HepG2 (cell line): ENCODE results near the gene CDC42EP4. TPM values are rescaled to one million over a fixed set of nuclear protein-coding genes. Genes with fewer than 3 reads are reported as not detected.

Experiments used
- FOXO4 ChIP-seq: sonication (generic); formaldehyde crosslinking; conservative IDR thresholded peaks from 2 replicates; pipeline ENCODE4 v1.8.1; 2023; ENCODE audit warnings: missing genetic modification reagents
- HMG20A ChIP-seq: IDR thresholded peaks from 2 replicates; pipeline ENCODE4 v1.6.1; 2016; ENCODE audit warnings: borderline replicate concordance
- MAX ChIP-seq: IDR thresholded peaks from 2 replicates; pipeline ENCODE4 v1.6.1; 2012; ENCODE audit warnings: inconsistent platforms
- NCOR1 ChIP-seq: fragments of 200-600 bp; sonication (generic); IDR thresholded peaks from 2 replicates; pipeline ENCODE4 v1.7.0; 2017; ENCODE audit warnings: antibody characterized with exemption, low read length, borderline replicate concordance
- PHF21A ChIP-seq: sonication (generic); formaldehyde crosslinking; IDR thresholded peaks from 2 replicates; pipeline ENCODE4 v1.5.0; 2020; ENCODE audit warnings: mild to moderate bottlenecking, missing genetic modification reagents
- PRDM15 ChIP-seq: sonication (generic); formaldehyde crosslinking; IDR thresholded peaks from 2 replicates; pipeline ENCODE4 v1.4.0; 2020; ENCODE audit warnings: missing genetic modification reagents
- SAP130 ChIP-seq: IDR thresholded peaks from 2 replicates; pipeline ENCODE4 v1.6.1; 2016; ENCODE audit warnings: low read depth
- SNAPC2 ChIP-seq: sonication (generic); formaldehyde crosslinking; IDR thresholded peaks from 2 replicates; pipeline ENCODE4 v1.8.1; 2022; ENCODE audit warnings: mild to moderate bottlenecking, missing genetic modification reagents
- SNAPC5 ChIP-seq: sonication (generic); formaldehyde crosslinking; IDR thresholded peaks from 2 replicates; pipeline ENCODE4 v1.8.1; 2023; ENCODE audit warnings: mild to moderate bottlenecking, missing genetic modification reagents, borderline replicate concordance
- TFE3 ChIP-seq: IDR thresholded peaks from 2 replicates; pipeline ENCODE4 v1.6.1; 2016
- ZBTB34 ChIP-seq: sonication (generic); formaldehyde crosslinking; IDR thresholded peaks from 2 replicates; pipeline ENCODE4 v1.8.0; 2022; ENCODE audit warnings: mild to moderate bottlenecking, missing genetic modification reagents
- ZBTB46 ChIP-seq: sonication (generic); formaldehyde crosslinking; IDR thresholded peaks from 2 replicates; pipeline ENCODE4 v1.4.0; 2020; ENCODE audit warnings: mild to moderate bottlenecking, missing genetic modification reagents, borderline replicate concordance
- ZMYM3 ChIP-seq: sonication (generic); formaldehyde crosslinking; IDR thresholded peaks from 2 replicates; pipeline ENCODE4 v1.5.1; 2020; ENCODE audit warnings: mild to moderate bottlenecking, missing genetic modification reagents
- ZSCAN25 ChIP-seq: sonication (generic); formaldehyde crosslinking; IDR thresholded peaks from 2 replicates; pipeline ENCODE4 v1.8.0; 2022; ENCODE audit warnings: mild to moderate bottlenecking, missing genetic modification reagents
- ZSCAN9 ChIP-seq: IDR thresholded peaks from 2 replicates; pipeline ENCODE4 v1.6.1; 2016; ENCODE audit warnings: borderline replicate concordance
- polyA plus RNA-seq, 8 experiments: library from polyadenylated mRNA; depleted of rRNA in 3 of 8; stranded (reverse) in 7 of 8; unstranded in 1 of 8; fragments of >200 nt; fragmentation: Illumina TruSeq in 4 of 8; extraction: Trizol in 4 of 8; gene quantifications; 2 replicates each; pipeline versions ENCODE4 v1.2.1 to v1.2.3, GENCODE V29; 2011 to 2016; ENCODE audit warnings: low read depth in 4 of 8, missing spikeins in 1 of 8, mixed read lengths in 1 of 8; ENCODE audit not compliant: insufficient read depth in 1 of 8
- total RNA-seq, 5 experiments: library from RNA; depleted of rRNA; stranded (reverse); fragments of >200 nt; fragmentation: Illumina TruSeq; extraction: Trizol; gene quantifications; 2 replicates each; pipeline ENCODE4 v1.2.3, GENCODE V29; 2016; ENCODE audit warnings: low read depth in 1 of 5

Gene CDC42EP4
- total and polyA plus RNA-seq, 2 of the 13 experiments (the other 11 are each of a cell fraction or from before 2014, with no cell fraction given) = 19.0 to 54.0 TPM

- 0 out of 2 replicates have a peak, but pooled peaks have one; percentile 37 for TF ChIP-seq FOXO4 (CRISPR knock-in tag)
- TF ChIP-seq ZBTB46 (CRISPR knock-in tag) = no peak
- TF ChIP-seq ZBTB34 (CRISPR knock-in tag) = peak; percentile 68; the same call in 1 of the 2 replicates
- TF ChIP-seq NCOR1 = peak; percentile 40; the same call in 1 of the 2 replicates
- TF ChIP-seq SAP130 = 0 out of 2 replicates have a peak, but pooled peaks have one; percentile 1
- peak; percentile 69; the same call in 1 of the 2 replicates for TF ChIP-seq SNAPC2 (CRISPR knock-in tag)
- TF ChIP-seq HMG20A (CRISPR knock-in tag) = 0 out of 2 replicates have a peak, but pooled peaks have one; percentile 18
- peak; percentile 8; the same call in 1 of the 2 replicates for TF ChIP-seq ZSCAN9 (CRISPR knock-in tag)
- 0 out of 2 replicates have a peak, but pooled peaks have one; percentile 48 for TF ChIP-seq SNAPC5 (CRISPR knock-in tag)
- peak; percentile 9; the same call in 1 of the 2 replicates for TF ChIP-seq PHF21A (CRISPR knock-in tag)
- no peak for TF ChIP-seq PRDM15
- 0 out of 2 replicates have a peak, but pooled peaks have one; percentile 1 for TF ChIP-seq MAX
- TF ChIP-seq TFE3 = 0 out of 2 replicates have a peak, but pooled peaks have one; percentile 11
- TF ChIP-seq ZMYM3 (CRISPR knock-in tag) = peak; percentile 91
- peak; percentile 66 for TF ChIP-seq ZSCAN25
Observed at GRCh38 chr17:73278465-73279453, 33.0 kb downstream of the CDC42EP4 start (continued).
